MV-4-11 (cell line): ENCODE measurements around the gene DEXI.
"Not testable (repeated sequence)": the region's sequence is repeated elsewhere in the genome, so short reads cannot be mapped to it uniquely, and the experiment has no call there.

Experiments used
- DNase-seq: peaks from one replicate; lab custom pipeline; 2025; lab: John Stamatoyannopoulos, UW

Gene DEXI

DNA sequence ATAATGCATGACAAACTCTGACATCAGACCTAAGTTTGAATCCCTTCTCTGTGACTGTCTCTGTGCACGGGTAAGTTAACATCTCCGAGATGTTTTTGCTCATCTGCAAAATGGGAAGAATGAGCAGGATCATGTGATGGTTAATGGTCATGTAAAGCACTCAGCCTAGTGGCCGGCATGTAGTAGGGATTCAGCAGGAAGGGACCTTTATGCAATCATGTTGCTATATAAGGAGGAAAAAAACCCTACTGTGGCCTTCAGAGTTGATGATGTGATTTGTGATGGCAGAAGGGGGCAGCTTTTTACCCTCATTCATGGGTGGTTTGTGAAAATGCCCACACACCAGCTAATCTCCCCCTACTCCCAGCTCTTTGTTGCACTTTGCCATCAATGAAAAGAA lies 26.2 kb upstream of the DEXI start:
- DNase-seq: no peak

DNA sequence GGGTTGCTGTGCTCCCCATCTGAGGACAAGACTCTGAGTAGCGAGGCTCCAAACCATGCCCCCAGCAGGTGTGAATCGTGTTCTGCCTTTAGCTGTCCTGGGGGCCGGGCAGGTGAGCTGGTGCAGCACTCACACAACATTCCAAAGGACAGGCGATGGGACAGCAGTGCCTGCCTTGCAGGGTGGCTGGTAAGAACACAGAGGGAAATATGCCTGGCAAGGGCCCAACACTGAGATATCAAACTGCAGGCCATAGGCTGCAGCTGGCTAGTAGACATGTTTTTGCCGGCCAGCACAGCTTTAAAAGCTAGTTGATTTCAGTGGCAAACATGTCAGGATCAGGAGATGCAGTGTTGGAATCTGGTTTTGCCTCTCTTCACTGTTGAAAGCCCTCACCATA lies 25.7 kb upstream of the DEXI start:
- no peak for DNase-seq

DNA sequence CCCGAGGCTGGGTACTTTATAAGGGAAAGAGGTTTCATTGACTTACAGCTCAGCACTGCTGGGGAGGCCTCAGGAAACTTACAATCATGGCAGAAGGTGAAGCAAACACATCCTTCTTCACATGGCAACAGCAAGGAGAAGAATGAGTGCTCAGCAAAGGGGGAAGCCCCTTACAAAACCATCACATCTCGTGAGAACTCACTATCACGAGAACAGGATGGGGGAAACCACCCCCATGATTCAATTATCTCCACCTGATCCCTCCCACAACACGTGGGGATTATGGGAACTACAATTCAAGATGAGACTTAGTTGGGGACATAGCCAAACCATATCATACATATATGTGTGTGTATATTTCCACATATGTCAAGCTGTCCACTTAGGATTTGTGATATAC lies 24.3 kb upstream of the DEXI start:
- not testable (repeated sequence) for DNase-seq

DNA sequence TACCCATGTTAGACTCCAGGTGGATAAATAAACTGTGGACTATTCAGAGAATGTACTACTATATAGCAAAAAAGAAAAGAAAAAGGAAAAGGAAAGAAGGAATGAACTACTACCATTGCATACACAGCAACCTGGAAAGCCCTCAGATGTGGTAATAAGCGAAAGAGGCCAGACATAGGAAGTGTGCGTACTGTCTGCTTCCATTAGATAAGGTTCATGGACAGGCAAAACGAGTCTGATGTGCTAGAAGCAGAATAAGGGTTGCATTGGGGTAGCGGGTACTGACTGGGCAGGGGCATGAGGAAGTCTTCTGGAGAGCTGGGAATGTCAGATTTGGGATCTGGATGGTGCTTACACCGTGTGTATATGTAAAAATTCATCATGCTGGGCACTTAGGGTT lies 23.9 kb upstream of the DEXI start:
- DNase-seq: no peak

DNA sequence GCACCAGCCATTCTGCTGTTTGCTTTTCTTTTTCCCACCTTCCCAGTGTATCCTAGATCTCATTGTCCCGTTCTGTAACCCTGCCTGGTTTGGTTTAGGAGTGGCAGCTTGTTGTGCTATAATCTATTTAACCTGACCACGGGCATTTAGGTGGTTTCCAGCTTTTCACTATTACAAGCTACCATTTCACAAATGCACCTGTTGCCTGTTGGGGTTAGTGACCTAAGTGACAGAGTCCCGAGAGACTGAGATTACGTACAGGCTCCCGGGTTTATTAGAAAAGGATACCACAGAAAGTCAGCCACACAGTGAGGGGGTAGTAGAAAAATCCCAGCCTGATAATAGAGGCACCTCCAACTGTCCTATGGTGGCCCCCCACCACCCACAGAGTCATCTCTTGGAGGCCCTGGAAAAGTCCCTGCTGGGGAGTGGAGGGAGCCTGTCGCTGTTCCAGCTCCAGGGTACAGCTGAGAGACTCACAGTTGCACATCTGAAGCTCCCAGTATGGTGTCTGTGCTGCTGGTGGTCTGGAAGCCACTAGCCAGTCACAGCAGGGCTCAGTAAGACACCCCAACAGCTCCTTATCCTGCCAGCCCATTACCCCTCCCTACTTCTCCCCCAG lies 23.3 kb upstream of the DEXI start:
- DNase-seq: no peak

DNA sequence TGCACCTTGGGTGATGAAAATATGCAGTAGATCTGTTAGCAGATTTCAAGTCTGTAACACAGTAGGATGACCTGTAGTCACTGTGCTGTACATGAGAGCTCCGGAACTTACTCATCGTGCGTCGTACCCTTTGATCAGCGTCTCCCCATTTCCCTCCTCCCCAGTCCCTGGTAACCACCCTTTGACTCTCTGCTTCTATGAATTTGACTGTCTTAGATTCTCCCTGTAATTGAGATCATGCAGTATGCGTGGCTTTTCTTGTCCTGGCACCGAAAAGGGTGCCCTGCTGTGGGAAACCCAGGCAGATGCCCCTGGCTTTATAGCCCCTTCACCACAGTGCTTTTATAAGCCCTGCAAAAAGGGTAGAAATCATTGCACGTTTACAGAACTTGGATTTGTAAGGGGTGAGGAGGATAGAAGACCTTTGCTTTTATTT lies 22.6 kb upstream of the DEXI start:
- DNase-seq: no peak

DNA sequence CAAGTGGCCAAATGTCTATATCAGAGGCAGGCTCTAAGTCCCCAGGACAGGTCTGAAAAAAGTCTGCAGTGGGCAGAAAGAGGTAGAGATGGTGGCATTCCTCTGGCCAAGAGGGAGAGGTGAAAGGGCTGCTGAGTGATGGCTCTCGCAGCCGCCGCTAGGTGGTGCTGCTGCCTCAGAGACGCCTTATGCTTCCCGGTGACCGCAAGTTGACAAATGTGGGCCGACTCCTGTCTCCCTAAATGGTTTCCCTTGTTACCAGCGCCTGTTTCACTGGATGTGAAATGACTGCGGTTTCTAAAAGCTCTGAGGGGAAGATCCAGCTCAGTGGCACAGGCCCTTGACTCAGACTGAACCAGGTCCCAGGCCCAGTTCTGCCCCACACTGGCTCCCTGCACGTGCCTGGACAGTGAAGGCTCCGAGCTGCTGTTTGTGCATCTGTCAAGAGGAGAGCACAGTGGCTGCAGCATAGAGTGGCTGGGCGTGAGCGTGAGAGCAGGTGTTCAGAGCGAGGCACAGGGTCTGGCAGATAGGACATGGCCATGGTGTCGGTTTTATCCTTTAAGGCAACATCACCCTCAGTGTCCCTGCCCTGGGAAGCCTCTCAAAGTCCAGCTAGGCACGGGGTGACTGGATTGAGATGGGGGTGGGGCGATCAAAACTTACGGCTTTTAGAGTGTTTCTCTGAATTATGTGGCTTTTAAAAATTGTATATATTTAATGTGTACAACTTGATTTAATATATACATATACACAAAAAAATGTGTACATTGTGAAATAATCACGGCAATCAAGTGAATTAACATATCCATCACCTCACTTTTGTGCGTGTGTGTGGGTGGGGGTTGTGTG lies 22.0 kb upstream of the DEXI start:
- DNase-seq: peak; percentile 86

DNA sequence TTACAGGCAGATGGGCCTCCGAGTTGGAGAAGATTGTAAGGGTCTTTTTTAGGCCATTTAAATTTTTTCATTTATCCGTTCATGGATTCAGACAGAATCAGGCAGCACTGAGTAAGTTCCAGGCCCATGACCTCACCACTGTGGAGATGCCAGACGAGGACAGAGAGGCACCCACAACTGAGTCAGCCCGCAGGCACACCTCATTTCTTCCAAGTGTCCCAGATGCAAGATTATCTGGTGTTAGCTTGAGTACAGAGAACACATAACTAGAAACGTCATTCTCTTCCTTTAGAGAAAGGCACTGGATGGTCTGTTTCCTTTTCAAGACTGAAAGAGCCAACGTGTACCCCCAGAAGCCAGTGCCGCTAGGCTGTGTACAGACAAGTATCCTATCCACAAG lies 19.0 kb upstream of the DEXI start:
- no peak for DNase-seq

DNA sequence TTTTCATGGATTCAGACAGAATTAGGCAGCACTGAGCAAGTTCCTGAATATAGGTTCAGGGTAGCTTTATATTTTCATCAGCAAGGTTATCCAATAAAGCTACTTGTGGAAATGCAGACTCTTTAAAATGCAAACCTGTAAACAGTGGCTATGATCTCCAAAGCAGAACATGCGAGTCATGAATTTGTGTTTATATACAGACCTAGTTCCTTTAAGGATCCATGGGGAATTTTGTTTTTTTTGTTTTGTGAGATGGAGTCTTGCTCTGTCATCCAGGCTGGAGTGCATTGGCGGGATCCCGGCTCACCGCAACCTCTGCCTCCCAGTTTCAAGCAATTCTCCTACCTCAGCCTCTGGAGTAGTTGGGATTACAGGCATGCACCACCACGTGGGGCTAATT lies 16.9 kb upstream of the DEXI start:
- DNase-seq: no peak

DNA sequence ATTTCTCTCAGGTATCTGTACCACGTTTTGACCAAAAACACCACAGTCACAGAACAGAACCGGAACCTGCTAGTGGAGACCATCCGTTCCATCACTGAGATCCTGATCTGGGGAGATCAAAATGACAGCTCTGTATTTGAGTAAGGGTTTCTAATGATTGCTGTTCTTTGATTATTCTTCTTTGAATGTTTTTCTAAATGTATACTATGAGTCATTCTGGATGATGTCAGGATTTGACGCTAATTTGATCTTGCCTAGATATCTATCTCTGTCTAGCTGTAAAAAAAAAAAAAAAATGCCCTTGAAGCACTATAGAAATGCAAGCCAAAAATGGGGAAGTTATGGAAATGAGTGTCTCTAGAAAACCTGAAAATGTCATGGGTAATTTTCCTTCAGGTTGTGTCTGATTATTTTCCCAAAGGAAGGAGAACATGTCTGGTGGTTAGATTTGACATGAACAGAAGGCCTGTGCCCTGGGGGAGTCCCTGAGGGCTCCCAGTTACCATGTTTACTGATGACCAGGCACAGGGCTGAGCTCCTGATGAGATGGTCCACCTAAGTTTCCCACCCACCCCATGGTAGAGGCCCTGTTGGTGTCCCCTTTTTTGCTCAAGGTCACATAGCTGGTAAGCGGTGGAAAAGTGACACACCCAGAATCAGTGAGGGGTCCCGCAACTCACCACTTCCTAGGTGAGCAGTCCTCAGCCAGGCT lies 15.7 kb upstream of the DEXI start:
- DNase-seq: peak; percentile 47

DNA sequence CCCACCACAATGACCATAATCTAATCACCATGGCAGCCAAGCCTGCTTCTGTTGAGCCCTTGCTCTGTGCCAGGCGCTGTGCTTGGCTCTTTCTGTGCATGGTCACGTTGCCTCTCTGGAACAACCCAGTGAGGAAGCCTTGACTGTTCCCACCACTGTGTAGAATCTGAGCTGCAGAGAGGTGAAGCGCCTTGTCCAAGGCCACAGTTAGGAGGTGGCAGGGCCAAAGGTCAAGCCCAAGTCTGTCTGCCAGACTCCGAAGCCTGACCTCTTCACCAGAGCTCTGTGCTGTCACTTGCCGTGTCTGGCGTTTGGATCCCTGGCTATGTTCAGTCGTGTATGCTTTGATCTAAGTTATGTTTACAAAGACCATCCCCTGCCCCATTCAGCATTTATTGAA lies 12.6 kb upstream of the DEXI start:
- no peak for DNase-seq

DNA sequence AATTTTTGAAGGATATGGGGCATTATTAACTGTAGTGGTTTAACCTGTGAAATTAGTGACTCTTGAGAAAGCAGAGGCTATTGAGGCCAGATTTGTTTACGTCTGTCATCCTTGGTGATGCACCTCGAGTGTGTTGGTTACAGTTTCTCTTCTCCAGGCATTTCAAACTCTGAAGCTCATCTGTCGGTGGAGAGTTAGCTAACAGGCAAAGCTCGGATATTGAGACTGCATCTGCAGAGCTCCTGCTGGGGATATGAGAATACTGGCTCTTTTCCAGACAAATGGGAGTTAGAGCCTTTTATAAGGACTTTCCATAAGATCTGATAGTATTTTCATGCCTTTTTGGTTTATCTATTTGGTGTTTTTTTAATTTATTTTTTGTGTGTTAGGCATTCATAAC lies 8.8 kb upstream of the DEXI start:
- no peak for DNase-seq

DNA sequence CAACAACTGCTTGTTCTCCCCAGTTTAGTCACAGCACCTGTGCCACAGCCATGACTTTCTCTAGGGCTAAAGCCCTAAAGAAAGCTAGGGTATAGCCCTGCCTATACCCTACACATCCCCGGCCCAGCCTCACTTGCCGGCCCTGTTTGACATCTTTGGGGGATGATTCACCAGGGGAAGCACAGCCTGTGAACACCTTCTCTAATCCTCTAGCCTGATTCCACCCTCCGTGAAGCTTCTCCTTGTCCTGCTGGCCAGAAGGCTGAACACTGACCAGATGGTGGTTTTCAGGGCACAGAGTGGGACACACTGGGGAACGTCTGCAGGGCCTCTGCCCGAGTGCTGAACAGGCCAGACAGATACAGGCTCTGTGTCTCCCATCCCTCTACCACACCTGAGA lies 8.1 kb upstream of the DEXI start:
- no peak for DNase-seq

DNA sequence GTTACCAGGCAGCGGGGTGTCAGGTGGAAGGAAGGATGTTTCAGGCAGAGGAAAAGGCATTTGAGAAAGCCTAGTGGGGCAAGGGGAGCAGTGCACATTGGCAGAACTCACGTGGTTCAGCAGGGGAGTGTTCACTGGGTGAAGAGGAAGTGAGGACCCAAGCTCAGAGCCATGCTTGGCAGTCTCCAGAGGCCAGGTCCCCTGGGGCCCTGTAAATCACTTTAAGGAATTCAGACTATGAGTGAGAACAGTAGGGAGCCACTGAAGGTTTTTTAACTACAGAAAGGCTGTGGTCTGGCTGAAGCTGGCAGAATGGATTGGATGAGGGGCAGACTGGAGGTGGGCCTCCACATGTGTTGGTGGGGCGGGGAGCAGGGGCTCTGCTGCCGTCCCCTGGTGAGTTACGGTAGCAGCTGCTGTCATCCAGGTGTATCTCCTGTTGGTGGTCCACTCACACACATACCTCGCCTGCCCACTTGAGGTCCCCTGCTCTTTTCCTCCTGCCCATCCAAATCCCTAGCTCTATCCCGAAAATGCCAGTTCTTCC lies 7.2 kb upstream of the DEXI start:
- peak; percentile 92 for DNase-seq

DNA sequence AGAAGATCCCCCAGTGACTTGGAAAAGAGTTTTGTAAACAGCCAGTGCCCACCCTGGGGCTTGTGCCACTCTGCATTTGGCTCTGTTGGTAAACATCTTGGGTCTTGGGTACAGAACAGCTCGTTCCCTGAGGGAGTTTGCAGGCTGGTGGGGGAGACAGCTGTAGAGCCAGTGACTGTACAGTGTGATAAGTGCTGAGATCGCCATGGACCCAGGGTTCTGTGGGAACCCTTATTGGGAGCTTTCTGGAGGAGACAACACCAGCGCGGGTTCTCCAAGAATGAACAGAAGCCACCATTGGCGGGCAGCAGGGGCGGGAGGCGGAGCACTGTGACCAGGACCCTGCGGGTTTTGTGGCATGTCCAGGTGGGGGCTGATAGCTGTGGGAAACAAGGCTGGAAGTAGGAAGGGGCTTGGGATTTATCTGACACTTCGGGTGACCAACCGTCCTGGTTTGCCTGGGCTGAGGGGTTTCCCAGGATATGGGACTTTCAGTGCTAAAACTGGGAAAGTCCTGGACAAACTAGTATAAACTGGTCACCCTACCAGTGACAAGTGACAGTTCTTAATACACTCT lies 5.0 kb upstream of the DEXI start:
- DNase-seq: no peak

DNA sequence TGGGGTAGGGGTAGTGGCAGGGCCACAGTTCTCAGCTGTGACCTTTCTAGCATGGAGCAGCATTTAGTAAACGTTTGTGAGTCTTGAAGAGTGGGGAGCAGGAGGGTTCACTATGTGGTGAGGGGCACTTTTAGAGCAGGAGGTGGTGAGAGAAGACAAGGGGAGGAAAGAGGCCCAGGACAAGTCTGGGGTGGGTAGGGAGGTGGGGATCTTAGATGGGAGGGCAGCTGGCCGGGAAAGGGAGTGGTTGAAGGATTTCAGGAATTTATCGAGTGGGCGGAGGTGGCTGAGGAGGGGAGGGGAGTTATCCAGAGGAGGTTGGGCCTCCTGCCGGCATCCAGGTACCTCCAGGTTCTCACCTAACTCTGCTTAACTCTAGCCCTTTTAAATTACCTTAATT lies 4.0 kb upstream of the DEXI start:
- no peak for DNase-seq

DNA sequence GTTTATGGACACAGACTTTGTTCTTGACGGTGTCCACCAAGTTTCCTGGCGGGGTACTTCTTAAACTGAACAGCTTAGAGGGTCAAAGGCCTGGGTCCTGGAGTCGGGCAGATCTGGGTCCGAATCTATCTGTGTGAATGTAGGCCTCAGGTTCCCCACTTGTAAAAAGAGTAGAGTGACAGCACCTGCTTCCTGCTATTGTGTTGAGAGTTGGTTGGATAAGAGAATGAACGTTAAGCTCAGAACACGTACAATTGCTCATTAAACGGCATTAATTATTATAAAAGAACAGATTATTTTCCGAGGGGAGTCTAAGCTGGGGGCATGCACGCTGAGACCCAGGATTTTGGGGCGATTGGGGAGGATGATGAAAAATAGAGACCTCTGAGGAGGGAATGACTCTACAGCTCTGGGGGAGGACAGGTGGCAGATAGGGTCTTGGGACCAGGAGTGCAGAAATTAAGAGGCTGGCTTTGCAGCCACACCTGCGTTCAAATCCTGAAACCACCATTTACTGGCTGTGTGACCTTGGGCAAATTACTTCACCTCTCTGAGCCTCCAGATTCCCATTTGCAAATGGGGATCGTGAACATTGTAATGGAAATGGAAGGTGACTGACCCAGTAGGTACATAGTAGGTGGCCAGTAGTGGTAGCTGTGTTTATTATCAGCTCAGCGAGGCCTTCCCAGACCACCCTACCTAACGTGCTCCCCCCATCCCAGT lies 3.0 kb upstream of the DEXI start:
- no peak for DNase-seq

DNA sequence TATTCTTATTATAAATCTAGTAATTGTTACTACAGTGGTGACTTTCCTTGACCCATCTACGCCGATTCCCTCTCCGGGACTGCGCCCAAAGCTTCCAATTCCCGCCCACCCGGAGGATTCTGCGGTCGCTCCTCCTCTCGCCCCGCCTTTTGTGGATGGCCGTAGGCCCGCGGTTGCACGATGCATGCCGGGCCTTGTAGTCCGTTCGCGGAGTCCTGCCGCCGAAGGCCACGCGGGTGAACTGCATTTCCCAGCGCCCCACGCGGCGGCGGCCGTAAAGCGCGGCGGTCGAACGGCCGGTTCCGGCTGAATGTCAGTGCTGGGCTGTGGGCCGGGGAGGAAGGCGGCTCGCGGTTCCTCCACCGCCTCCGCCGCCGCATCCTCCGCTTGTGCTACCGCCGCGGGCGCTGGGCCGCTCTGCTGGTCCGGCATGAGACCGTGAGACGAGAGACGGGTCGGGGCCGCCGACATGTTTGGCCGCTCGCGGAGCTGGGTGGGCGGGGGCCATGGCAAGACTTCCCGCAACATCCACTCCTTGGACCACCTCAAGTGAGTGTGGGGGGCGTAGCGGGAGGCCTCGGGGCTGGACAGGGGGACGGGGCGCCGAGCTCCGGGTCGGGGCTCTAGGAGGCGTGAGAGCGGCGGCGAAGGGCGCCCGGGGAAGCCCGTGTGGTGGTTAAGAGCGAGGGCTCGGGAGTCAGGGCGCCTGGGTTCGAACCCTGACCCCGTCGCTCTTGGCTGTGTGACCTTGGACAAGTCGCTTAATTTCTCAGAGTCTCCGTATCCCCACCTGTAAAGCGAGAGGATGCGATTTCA lies 2.2 kb upstream of the DEXI start, which contains the start of gene CLEC16A:
Gene CLEC16A, plus strand, starts transcription at position 316 of the 816 bp plus-strand sequence. Its CDS starts 154 bp downstream, at position 470.
- DNase-seq: peak; percentile 92

DNA sequence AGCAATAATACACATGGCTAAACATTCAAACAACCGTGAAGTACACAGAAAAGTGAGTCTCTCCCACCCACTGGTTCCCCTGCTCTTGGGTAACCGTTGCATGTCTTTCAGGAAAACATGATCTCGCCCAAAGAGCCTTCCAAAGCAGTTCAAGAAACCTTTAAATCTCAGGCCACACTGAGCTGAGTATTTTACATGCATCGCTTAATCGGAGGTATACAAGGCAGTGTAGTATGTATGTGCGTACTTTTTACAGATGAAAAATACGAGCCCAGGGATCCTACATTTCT lies 741 bp upstream of the DEXI start:
- no peak for DNase-seq

DNA sequence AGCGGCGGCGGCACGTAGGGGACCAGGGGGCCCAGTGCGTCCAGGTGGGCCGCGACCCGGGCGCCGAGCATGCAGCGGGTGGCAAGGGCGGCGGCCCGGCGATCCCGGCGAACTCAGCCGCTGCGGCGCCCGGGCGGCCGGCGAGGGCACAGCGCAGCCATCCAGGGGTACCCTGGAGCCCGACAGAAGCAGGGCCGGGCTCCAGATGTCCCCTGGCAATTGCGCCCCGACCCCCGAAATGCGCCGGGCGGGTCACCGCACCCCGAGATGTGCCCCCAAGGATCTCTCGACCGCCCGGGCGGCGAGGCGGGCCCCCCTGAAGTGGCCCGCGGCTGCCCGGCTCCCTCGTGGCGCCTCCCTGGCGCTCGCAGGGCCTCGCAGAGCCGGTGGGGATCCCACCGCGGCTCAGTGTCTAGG lies 325 bp downstream of the DEXI start:
- not testable (repeated sequence) for DNase-seq
